NCI-H510A treated with DMSO at 0.1 percent for 48 hours (cell line): Measurements from ENCODE around the gene SLC4A11.

Experiments used
- DNase-seq: peaks from one replicate; lab custom pipeline; 2025; lab: John Stamatoyannopoulos, UW

Gene SLC4A11

GRCh38 chr20:3239026-3239866 lies at the start of gene SLC4A11:
Gene SLC4A11, minus strand, starts transcription at chr20:3239190. Its CDS starts 53 bp downstream, at chr20:3239137.
- DNase-seq, result peak; percentile 83

- no peak for DNase-seq
Measured at GRCh38 chr20:3283222-3283820, 44.3 kb upstream of the SLC4A11 start.

GRCh38 chr20:3282271-3283221 lies 43.6 kb upstream of the SLC4A11 start:
- DNase-seq, result no peak

DNA sequence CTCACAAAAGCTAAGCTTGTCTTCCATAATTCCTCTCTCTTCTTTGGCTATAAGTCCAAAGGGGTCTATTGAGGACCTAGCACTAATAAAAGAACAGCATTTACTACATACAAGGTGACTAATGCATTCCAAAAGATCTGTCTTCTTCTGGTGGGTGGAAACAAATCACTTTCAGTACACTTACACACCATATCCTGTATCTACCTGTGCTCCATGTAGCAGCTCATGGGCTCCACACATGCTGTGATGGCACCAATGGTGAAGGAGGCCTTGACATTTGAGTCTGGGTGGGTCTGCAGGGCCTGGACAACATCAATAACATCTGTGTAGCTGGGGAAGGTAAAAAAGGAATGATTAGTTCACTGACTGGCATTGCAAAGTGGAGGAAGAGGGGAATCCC lies 42.4 kb upstream of the SLC4A11 start:
- DNase-seq, result no peak

DNA sequence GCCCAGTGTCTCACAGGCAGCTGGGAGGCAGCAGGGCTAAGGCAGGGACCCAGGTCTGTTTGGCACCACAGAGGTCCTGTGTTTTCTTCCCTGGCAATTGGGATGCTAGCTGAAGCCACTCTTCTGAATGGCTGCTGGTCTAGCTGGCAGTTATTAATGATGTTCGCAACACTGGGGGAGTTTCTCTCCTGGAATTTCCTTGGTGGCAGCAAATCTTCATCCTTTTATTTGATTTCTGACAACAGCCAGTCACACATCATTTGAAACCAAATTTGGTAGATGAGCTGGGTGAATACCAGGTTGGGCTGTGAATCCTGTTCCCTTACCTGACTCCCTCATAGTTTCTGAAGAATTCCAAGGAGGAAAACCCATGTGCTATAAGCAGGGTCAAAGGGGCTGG lies 40.8 kb upstream of the SLC4A11 start:
- no peak for DNase-seq

DNA sequence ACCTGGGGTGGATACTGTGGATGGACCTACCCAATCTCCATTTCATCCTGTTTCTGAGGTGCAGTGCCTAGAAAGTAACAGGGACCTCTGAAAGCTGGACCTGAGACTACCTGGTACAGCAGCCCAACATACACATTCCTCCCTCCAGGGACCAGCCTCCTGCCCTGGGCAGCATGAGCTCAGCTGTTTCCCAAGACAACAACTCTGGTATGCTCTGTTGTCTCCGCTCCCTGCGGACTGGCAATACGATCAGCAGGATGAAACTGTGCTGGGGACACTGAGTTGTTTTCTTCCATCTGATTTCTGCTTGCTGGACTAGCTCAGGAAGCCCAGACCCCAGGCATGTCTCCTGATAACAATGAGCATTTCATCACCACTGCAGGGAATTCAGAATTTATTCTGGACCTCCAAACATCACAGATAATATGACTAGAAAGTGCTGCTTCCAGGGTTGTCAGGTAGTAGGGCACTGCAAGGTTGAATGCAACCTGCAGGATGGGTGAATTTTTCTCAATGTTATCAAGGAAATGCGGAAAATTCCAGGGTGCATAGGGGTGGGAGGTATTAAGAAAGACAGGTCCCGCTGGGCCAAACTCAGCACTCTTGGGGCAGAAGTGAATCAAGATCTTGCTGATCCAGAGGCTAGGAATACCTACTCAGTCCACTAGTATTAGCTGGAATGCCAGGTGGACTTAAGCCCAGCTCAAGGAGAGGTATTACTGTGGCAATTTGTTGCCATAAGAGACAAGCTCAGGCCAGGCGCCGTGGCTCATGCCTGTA lies 38.9 kb upstream of the SLC4A11 start:
- DNase-seq, result no peak

DNA sequence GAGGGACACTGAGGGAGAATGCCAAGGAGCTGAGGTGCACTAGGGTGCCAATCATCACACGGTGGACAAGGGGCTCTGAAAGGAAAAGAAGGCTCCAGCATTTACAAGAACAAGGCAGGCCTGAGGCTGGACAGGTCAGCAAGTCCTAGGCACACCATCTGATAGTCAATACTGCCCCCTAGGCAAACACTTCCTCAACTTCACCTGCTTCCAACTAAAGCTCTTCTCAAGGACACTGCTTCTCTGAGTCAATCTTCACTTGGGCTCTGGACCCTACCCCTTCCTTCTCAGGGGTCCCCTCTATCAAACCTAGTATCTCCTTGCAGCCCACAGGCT lies 37.7 kb upstream of the SLC4A11 start:
- DNase-seq, result peak; percentile 70

DNA sequence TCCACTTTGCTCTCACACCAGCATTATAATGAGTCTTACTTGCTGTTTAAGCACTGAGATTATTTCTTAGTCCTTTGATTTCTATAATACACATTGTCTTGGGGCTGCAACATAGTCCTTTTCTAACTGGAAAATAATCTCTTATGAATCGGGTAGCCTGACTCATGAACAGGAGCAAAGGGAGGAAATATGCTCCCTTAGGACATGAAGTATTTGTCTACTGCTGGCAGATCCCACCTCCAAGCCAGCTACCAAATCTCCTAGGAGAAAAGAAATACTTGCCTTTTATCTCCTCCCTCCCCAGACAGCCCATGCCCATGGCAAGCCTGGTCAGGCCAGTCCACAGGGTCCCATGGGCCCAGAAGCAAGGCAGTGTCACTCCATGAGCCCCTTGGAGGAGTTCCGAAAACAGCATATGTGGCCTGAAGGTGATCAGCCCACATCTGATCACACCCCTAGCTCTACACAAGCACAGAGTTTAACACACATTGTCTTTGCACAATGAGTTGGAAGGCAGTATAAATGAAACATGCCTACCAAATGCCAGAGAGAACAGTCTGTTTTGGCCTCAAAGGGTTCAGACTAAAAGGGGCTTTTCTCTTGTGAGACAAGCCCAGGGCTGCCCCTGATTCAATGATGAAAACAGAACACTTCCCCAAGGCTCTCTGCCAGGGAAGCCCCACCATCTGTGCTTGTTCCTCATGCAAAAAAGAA lies 37.1 kb upstream of the SLC4A11 start:
- no peak for DNase-seq

DNA sequence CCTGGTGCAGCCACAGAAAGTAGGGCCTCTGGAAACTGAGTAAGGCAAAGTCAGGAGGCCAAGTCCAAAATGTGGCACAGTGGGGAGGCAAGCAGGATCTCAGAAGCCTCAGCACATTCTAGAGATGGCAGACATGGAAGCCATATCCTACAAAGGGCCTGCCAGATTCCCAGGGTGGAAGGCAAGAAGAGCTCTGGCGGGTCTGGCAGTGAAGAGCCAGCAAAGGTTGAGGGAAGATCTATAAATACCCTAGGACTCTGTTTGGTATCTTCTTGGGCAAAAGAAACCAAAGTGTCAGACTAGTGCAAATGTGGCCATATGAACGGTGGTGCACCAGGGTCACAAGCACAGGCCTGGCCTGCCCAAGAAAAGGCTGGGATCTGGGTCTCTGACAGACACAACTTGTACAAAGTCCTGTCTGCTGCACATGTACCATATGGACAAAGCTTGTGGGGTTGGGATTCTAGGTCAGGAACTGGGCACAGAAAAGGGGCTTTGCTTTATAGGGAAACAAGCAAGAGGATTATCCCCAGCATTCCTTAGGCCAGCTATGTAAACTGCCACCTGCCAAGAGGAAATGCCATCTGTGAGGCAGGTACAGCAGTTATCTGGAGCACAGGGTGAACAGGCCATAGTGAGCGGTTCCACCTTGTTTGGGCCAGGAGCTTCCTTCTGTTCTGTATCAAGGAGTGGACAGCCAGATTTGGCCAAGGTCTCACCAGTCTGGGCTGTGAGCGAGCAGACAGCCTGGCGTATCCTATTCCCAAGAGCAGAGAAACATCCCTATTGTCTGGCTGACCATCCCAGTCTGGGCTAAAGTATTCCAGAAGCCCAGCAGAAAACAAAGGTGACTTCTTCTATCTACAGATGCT lies 36.3 kb upstream of the SLC4A11 start:
- DNase-seq, result no peak

DNA sequence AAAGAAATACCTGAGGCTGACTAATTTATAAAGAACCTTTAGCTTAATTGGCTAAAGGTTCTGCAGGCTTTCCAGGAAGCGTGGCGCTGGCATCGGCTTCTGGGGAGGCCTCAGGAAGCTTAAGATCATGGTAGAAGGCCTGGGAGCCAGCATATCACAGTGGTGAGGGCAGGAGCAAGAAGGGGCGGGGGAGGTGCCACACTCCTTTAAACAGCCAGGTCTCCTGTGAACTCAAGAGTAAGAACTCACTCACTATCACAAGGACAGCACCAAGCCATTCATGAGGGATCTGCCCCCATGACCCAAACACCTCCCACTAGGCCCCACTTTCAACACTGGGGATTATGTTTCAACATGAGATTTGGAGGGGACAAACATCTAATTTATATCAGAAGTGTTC lies 34.4 kb upstream of the SLC4A11 start:
- DNase-seq, result no peak

DNA sequence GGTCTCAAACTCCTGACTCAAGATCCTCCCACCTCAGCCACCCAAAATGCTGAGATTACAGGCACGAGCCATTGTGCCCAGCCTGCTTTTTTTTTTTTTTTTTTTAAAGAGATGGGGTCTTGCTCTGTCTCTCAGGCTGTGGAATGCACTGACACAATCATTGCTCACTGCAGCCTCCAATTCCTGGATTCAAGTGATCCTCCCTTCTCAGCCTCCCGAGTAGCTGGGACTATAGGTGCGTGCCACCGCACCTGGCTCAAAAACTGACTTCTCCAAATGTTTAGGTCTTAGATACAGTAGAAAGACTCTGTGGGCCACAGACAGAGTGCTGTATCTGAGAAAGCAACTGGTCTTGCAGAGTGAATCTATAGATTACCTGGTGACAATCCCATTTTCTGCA lies 31.1 kb upstream of the SLC4A11 start:
- no peak for DNase-seq

DNA sequence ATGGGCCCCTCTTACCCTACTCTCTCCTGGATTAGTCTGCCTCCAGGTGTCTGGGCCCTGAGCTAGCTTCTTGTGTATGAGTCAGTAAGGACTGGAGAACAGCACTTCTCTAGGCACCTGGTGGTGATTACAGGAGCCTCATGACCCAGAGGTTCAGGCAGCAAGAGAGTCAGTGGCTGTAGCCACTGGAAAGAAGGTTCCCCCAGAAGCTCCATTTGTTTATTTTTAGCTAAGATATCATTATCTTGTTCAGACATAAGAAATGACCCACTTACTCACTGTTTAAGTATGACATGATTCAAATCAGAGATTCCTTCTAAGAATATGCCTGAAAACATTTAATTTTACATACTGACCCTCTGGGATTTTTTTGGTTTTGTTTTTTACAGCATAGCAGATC lies 23.6 kb upstream of the SLC4A11 start:
- no peak for DNase-seq

GRCh38 chr20:3258429-3258828 lies 19.4 kb upstream of the SLC4A11 start:
- no peak for DNase-seq

- no peak for DNase-seq
Measured at GRCh38 chr20:3255728-3256127, 16.7 kb upstream of the SLC4A11 start.

DNA sequence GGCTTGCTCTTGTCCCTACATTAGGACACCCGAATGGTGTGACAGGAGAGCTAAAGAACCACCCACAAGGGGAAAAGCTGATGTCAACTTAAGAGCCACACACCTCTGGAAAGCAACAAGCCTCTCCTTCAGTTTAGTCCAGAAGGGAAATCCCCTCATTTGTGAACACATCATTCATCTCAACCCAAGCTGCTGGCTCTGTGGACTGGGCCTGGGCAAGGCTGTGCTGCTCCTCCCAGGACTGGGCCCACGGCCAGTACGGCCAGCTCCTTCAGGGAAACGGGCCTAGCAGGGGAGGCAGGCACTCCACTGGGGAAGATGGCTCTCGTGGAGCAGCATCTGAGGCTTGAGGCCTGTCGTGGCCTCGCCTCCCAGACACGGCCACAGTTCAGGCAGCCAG lies 12.8 kb upstream of the SLC4A11 start:
- no peak for DNase-seq

DNA sequence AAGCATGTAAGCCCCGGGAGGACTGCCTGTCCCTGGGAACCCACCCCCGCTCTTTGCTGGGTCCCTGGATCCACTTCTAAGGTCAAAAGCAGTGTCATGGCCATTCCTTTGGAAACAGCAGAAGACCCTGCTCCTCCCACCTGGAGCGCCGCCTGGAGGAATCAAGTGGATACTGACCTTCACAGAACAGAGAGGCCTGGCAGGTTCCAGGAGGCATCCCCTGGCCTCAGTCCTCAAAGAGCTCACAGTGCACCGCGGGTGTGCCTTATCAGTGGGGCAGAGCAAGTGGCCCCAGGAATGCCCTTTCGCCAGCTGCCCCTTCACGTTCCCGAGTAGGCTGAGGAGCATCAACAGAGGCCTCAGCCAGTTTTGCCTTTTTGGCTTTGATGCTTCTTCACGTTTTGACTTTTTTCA lies 11.1 kb upstream of the SLC4A11 start:
- DNase-seq, result peak; percentile 35

- DNase-seq, result no peak
Measured at GRCh38 chr20:3248993-3249347, 10.0 kb upstream of the SLC4A11 start.

DNA sequence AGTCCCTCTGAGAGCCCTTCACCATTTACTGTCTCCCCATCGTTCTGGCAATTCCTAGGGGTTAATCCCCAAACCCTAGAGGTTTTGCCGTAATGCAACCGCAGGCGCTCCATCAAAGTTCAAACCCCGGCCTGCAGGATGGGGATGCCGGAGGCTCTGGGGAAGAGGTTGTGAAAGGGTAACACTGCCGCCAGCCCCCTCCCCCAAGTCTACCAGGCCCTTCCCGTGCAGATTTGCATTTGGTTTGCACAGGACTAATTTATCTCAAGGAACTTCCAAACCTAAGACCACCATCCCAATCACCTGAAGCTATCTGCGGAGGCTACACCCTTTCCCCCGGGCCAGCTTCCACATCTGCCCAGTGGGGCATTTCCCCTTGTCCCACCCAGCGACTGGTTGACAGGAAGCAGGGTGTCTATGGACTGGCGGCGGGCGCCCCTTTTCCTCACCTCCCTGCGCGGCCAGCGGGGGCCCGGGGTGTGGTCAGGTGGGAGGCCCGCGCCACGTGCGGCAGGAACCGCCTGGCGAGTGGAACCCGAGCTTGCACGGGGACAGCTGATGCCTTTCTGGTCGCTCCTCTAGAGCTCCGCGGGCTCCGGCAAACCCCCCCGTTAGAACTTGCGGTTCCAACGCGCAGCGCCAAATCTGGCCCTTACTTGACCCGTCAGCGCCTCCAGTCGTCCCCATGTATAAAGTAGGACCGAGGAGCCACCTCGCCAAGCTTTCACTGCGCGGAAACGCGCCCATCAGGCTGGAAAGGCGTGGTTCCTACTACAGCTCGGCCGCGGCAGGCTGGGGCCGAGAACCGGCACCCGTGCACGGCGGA lies 9.4 kb upstream of the SLC4A11 start:
- no peak for DNase-seq

GRCh38 chr20:3247638-3248037 lies 8.6 kb upstream of the SLC4A11 start:
- no peak for DNase-seq
